Breast epithelium (tissue), 3 donors: ENCODE measurements around the gene DPP8.

Experiments
- POLR2AphosphoS5 ChIP-seq, 3 donors: sonication (generic); formaldehyde crosslinking; IDR thresholded peaks; one replicate each; pipeline ENCODE4 v1.6.1; 2017; ENCODE audit warnings: antibody characterized with exemption in 3 of 3
- TF ChIP-seq, protein P1 (sequence below), 3 donors: fragments of 450-650 bp; IDR thresholded peaks; one replicate each; pipeline ENCODE4 v1.5.1; 2016 to 2017; ENCODE audit warnings: antibody characterized with exemption in 3 of 3, mild to moderate bottlenecking in 3 of 3, moderate library complexity in 3 of 3

GRCh38 chr15:65451989-65452388 lies 65.5 kb downstream of the DPP8 start:
- TF ChIP-seq, protein P1, sequence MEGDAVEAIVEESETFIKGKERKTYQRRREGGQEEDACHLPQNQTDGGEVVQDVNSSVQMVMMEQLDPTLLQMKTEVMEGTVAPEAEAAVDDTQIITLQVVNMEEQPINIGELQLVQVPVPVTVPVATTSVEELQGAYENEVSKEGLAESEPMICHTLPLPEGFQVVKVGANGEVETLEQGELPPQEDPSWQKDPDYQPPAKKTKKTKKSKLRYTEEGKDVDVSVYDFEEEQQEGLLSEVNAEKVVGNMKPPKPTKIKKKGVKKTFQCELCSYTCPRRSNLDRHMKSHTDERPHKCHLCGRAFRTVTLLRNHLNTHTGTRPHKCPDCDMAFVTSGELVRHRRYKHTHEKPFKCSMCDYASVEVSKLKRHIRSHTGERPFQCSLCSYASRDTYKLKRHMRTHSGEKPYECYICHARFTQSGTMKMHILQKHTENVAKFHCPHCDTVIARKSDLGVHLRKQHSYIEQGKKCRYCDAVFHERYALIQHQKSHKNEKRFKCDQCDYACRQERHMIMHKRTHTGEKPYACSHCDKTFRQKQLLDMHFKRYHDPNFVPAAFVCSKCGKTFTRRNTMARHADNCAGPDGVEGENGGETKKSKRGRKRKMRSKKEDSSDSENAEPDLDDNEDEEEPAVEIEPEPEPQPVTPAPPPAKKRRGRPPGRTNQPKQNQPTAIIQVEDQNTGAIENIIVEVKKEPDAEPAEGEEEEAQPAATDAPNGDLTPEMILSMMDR (IDR thresholded peaks at IDR 0.05): no peak
- no peak for TF ChIP-seq POLR2AphosphoS5 (IDR thresholded peaks at IDR 0.05)
